Epithelial cell of proximal tubule (primary cell): ENCODE results near the gene TRABD2B. TPM values are rescaled to one million over a fixed set of nuclear protein-coding genes. Genes with fewer than 3 reads are reported as not detected.
A peak's percentile ranks its signal among the peaks of the same experiment; 100 is the strongest.

ENCODE experiments used
- DNase-seq: peaks from one replicate; pipeline ENCODE4 v3.0.0-alpha.2; 2011; ENCODE audit warnings: low read depth
- H3K4me3 ChIP-seq: 2 replicates; pipeline ENCODE4 v1.5.1; 2011; ENCODE audit warnings: low read depth, mild to moderate bottlenecking, low read length
- CTCF ChIP-seq: conservative IDR thresholded peaks from 2 replicates; pipeline ENCODE4 v1.5.1; 2012; ENCODE audit warnings: low read depth, mild to moderate bottlenecking, low read length
- total RNA-seq: library from RNA; depleted of rRNA; stranded (reverse); fragments of >200 nt; gene quantifications from 2 replicates; pipeline ENCODE4 v1.2.3, GENCODE V29; 2015

The TRABD2B gene
- total RNA-seq, 1 donor from 2014 or later = 0.46 TPM

GRCh38 chr1:47937586-47938254 lies 59.5 kb downstream of the TRABD2B start:
- no peak overlapping the region for H3K4me3 ChIP-seq
- no peak for TF ChIP-seq CTCF
- no peak for DNase-seq

- no peak for TF ChIP-seq CTCF
- no peak overlapping the region for H3K4me3 ChIP-seq
- DNase-seq = no peak
Measured at GRCh38 chr1:47936916-47937551, 60.2 kb downstream of the TRABD2B start.

- TF ChIP-seq CTCF = no peak
- DNase-seq = no peak
- H3K4me3 ChIP-seq = no peak overlapping the region
Measured at GRCh38 chr1:47935856-47936255, 61.3 kb downstream of the TRABD2B start.

- no peak for TF ChIP-seq CTCF
- DNase-seq = no peak
- H3K4me3 ChIP-seq = no peak overlapping the region
Measured at GRCh38 chr1:47935163-47935562, 62.0 kb downstream of the TRABD2B start.

GRCh38 chr1:47934243-47934805 lies 62.9 kb downstream of the TRABD2B start:
- no peak overlapping the region for H3K4me3 ChIP-seq
- peak; percentile 91 for DNase-seq
- TF ChIP-seq CTCF = peak; percentile 21

GRCh38 chr1:47932743-47933142 lies 64.4 kb downstream of the TRABD2B start:
- no peak overlapping the region for H3K4me3 ChIP-seq
- no peak for DNase-seq
- no peak for TF ChIP-seq CTCF
